ES-I3 (cell line): ENCODE results near the gene MAGI3.

Experiments
- H3K36me3 ChIP-seq: 2 replicates; pipeline ENCODE4 v1.6.1; 2013; ENCODE audit warnings: mild to moderate bottlenecking, low read length, control low read depth, moderate library complexity; ENCODE audit not compliant: insufficient read depth
- H3K4me1 ChIP-seq: 2 replicates; pipeline ENCODE4 v1.6.1; 2013; ENCODE audit warnings: mild to moderate bottlenecking, control low read depth, low read length; ENCODE audit not compliant: insufficient read depth
- H3K9ac ChIP-seq: 2 replicates; pipeline ENCODE4 v1.6.1; 2013; ENCODE audit warnings: low read depth, mild to moderate bottlenecking, low read length, moderate library complexity
- H3K9me3 ChIP-seq: 2 replicates; pipeline ENCODE4 v1.6.1; 2013; ENCODE audit warnings: mild to moderate bottlenecking, low read length, moderate library complexity; ENCODE audit not compliant: control insufficient read depth, insufficient read depth

MAGI3 gene

DNA sequence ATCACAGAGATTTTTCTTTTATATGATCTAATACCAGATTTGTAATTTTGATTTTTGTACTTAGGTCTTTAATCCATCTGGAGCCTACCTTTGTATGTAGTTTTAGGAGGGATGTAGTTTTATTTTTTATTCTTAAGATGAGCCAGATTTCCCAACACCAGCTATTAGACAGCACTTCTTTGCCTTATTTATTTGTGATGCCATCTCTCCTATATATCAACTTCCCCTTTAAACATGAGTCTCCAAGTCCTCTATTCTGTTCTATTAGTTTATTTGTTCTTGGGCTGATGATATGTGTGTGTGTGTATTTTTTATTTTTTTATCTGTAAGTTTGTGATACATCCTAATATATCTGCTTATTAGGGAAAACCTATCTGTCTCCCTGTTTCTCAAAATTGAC lies 274.8 kb downstream of the MAGI3 start:
- Histone ChIP-seq H3K4me1 (no peaks in the 10 kb centered on the region), H3K9me3 (no peaks in the 10 kb centered on the region), H3K9ac (no peak overlapping the region), H3K36me3 (no peaks in the 10 kb centered on the region)

DNA sequence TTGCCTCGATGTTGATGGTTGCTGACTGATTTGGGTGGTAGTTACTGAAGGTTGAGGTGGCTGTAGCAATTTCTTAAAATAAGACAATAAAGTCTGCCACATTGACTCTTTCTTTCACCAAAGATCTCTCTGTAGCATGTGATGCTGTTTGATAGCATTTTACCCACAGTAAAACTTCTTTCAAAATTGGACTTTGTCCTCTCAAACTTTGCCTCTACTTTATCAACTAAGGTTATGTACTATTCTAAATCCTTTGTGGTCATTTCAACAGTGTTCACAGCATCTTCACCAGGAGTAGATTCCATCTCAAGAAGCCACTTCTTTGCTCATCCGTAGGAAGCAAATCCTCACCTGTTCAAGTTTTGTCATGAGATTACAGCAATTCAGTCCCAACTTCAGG lies 275.8 kb downstream of the MAGI3 start:
- Histone ChIP-seq H3K9ac (no peak overlapping the region), H3K9me3 (no peaks in the 10 kb centered on the region), H3K36me3 (no peaks in the 10 kb centered on the region)

DNA sequence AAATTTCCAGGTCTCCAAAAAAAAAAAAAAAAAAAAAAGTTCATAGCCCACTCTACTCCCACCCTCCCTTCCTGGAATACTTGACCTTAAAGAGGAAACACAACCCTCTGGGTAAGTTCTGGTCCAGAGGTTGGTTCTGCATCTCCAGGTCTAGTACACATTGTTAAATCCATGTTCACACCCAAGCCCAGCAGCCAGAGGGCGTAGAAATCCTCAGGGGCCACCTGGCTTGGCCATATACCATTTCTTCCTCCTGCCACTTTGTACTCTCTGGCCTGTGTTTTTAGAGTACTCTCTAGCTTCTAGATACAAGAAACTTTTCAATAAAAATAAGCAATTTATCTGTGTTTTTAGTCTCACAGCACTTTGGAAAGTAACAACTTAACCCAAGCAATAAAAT lies 279.7 kb downstream of the MAGI3 start:
- no peaks in the 10 kb centered on the region for H3K9me3 ChIP-seq
- no peaks in the 10 kb centered on the region for H3K36me3 ChIP-seq
- H3K4me1 ChIP-seq = no peaks in the 10 kb centered on the region
- no peak overlapping the region for H3K9ac ChIP-seq

More for the DNA sequence above, 275.8 kb downstream of the MAGI3 start:
- H3K4me1 ChIP-seq = no peaks in the 10 kb centered on the region

DNA sequence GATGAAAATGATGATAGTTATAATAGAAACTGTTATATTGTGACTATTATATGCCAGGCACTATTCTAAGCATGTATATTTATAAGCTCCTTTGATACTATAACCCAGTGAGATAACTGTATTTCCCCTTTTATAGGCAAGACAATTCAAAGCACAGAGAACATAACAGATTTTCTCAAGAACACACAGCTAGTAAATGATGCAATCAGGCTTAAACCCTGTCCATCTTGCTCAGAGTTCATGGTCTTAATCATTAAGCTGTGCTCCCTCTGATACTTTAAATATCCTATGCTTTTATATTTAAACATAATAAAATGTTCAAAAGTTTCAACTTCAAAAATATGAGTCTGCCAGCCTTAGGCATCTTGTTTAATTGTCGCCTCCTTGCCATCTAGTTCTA lies 280.3 kb downstream of the MAGI3 start:
- H3K36me3 ChIP-seq = no peaks in the 10 kb centered on the region
- H3K4me1 ChIP-seq = no peaks in the 10 kb centered on the region
- no peak overlapping the region for H3K9ac ChIP-seq
- no peaks in the 10 kb centered on the region for H3K9me3 ChIP-seq

DNA sequence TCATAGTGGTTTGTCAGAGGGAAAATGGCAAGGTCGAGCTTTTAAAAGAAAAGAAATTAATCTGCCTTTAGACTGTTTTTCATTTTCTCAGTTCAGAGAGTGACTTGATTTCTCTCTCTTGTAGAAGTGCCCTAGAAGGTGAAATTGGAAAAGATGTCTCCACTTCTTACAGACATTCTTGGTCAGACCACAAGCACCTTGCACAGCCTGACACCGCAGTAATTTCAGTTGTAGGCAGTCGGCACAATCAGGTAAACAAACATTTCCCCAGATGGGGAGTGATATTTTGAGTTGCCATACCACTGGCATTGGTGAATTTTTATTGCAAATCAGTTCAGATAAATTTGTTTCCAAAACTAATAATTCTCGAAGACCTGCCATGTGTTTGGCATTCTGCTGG lies 282.2 kb downstream of the MAGI3 start:
- no peaks in the 10 kb centered on the region for H3K36me3 ChIP-seq
- no peaks in the 10 kb centered on the region for H3K9me3 ChIP-seq
- H3K4me1 ChIP-seq = no peaks in the 10 kb centered on the region
- H3K9ac ChIP-seq = no peak overlapping the region

DNA sequence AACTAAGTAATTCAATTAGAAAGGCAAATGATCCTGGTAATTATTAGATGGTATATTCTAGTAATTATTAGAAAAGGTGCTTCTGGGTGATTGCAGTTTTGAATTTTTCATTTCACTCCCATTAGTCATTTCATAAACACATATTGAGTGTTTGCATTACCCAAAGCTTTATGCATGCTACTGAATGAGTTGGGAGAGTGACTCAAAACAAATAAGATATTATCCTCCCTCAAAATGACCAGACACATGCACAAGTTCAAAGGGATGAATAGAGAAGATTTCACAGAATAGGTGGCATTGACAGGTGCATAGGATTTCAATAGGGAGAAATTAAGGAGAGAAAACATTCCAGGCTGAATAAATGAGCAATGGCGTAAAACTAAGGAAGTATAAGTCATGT lies 284.3 kb downstream of the MAGI3 start:
- H3K9me3 ChIP-seq = no peaks in the 10 kb centered on the region
- H3K36me3 ChIP-seq = no peaks in the 10 kb centered on the region
- H3K4me1 ChIP-seq = no peaks in the 10 kb centered on the region
- H3K9ac ChIP-seq = no peak overlapping the region

DNA sequence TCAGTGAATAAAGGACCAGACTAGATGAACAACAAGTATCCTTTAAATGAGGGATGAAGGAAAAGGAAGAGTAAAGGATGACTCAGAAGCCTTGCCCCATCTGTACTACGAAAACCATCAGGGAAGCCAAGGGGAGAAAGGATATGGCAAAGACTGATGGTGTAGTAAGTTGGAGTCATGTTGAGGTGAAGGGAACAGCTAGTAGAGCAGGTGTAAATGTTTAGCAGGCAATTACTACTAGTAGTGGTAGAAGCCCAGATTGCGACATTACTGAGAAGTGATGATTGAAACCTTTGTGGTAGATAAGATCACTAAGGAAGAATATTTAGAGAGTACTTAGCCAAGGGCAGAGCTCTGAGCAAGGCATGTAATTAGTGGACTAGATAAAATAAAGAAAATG lies 285.0 kb downstream of the MAGI3 start:
- H3K9ac ChIP-seq = no peak overlapping the region
- H3K36me3 ChIP-seq = no peaks in the 10 kb centered on the region
- H3K4me1 ChIP-seq = no peaks in the 10 kb centered on the region
- H3K9me3 ChIP-seq = no peaks in the 10 kb centered on the region

DNA sequence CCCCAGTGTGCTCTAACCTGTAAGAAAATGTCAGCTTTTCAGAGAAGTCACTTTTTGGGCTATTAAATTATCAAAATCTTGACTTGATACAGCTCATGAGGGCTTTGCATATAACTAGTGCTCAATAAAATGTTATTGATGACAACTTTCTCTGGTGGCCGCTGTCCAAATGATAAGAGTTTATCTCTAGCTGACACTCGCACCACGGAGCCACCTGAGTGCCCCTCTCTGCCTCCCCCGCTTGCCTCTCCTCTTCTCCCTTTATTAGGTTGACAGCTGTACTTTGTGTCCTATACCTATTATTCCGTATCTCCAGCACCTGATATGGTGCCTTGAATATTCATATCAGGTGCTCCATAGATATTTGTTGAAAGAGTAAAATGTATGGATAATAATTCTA lies 286.2 kb downstream of the MAGI3 start:
- Histone ChIP-seq H3K9me3 (no peaks in the 10 kb centered on the region), H3K4me1 (peaks cover 8% of the 10 kb centered on the region), H3K9ac (no peak overlapping the region), H3K36me3 (no peaks in the 10 kb centered on the region)

DNA sequence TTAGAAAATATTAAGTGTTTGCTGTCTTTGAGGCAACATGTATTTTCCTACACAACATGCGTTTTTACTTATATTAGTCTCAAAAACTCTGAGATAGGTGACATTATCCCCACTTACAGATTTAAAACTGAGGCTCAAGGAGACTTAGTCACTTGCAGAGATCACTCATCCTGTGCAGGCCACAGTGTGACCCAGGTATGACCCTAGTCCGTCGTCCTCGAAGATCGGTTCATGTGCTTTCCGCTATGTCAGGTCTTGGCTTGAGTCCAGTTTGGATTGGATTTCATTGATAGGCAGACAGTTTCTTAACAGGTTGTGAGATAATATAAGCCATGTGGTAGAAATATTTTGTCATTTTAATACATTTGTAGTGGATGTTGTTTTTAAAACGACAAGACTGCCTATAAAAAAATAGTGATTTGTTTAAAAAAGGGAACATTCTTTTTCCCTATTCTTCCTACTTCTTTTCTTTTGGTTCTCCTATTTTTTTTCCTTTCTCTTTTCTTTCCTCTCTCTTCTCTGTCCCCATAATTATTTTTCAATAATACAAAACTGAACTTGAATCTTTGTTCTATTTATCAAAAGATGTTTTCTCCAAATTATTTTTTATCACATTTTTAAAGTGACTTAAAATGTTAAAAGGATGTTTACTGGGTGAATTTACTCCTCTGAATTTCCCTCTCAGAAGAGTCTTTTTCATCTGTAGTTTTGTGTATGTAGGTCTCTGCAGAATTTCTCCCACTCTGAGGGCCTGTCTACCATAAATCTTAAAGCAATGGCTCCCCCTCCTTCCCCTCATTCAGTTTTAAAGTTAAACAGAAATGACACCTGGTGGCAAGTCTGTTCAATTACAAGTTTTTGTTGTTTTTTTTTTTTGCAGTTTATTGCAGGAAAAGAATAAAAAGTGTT lies 287.2 kb downstream of the MAGI3 start:
- H3K36me3 ChIP-seq = no peaks in the 10 kb centered on the region
- peaks cover 10% of the 10 kb centered on the region for H3K4me1 ChIP-seq
- no peak overlapping the region for H3K9ac ChIP-seq
- no peaks in the 10 kb centered on the region for H3K9me3 ChIP-seq

DNA sequence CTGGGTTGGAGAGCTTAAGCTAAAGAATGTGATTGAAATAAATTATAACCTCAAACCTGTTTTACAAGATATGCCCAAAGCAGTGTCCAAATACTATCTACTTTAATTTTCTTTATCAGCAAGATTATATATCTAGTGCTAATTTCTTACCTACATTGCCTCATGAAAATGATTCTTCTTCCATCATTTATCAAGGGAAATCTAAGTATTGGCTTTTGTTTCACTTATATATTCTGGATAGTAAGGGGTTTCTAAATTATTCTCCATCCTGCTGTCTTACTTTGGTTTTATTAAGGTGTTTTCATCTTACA lies 287.8 kb downstream of the MAGI3 start:
- Histone ChIP-seq H3K36me3 (no peaks in the 10 kb centered on the region), H3K4me1 (peaks cover 10% of the 10 kb centered on the region), H3K9me3 (no peaks in the 10 kb centered on the region), H3K9ac (no peak overlapping the region)

DNA sequence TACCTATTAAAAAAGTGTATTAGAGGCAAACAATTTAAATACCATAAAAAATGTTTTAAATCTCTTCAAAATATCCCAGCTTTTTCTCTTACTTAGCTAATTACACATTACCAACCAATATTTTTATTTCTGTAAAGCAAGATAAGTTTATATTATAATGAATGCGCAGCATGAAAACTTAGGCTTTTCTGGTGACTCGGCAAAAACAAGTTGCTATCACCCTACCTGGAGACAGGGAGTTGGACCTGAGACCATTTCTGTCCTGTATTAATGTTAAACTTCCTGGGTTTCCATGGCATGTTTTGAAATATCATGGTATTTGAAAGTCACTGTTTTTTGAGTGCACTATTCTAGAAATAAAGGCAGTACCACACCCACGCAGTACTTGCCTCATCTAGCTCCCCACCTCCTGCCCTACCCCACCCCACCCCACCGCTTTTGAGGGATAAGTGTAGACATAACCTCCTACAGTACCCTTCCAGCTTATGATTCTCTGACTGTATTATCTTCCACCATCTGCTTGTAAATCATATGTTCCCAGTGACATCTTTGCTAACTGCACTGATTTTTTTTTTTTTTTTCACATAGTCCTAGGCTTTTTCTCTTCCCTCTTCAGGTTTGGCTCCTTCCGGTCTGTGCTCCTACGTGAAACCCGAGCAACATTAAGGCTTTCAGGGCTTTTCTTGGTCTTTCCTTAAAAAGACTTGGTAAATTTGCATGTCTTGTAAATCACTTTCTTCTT lies 291.5 kb downstream of the MAGI3 start:
- peaks cover 10% of the 10 kb centered on the region for H3K4me1 ChIP-seq
- H3K36me3 ChIP-seq = no peaks in the 10 kb centered on the region
- H3K9me3 ChIP-seq = no peaks in the 10 kb centered on the region
- no peak overlapping the region for H3K9ac ChIP-seq

DNA sequence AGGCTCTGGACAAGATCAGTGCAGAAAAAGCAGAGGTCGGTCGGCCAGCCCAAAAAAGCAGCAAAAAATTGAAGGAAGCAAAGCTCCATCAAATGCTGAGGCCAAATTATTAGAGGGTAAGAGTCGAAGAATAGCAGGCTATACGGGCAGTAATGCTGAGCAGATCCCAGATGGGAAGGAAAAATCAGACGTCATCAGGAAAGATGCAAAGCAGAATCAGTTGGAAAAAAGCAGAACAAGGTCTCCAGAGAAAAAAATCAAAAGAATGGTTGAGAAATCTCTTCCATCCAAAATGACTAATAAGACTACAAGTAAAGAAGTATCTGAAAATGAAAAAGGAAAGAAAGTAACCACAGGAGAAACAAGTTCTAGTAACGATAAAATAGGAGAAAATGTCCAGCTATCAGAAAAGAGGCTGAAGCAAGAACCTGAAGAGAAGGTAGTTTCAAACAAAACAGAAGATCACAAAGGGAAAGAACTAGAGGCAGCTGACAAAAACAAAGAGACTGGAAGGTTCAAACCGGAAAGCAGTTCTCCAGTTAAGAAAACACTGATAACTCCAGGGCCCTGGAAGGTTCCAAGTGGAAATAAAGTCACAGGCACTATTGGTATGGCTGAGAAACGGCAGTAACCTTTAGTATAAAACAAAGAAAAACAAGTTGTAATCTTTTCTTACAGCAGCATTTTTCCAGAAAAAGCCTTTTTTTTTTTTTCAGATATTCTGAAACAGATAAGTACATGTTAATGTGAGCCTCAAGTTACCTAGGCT lies 293.3 kb downstream of the MAGI3 start:
- peaks cover 10% of the 10 kb centered on the region for H3K4me1 ChIP-seq
- no peaks in the 10 kb centered on the region for H3K9me3 ChIP-seq
- H3K36me3 ChIP-seq = no peaks in the 10 kb centered on the region
- no peak overlapping the region for H3K9ac ChIP-seq

DNA sequence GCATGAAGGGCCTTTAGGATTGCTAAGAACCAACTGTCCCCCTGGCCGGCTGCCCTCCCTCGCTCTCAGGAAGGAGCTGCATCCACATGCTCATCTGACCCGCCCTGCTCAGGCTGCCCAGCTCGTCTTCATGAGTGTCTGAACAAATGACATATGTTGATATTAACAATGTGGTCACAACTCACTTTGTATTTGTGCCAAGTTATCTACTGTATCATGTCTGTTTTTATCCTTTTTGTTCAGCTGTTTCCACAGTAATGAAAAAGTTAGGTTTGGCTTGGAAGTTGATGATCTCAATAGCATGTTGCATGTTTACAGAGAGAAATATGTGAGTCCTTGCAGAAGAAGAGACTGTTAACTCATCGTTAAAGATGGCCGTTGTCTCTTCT lies 293.8 kb downstream of the MAGI3 start:
- H3K4me1 ChIP-seq = peaks cover 10% of the 10 kb centered on the region

DNA sequence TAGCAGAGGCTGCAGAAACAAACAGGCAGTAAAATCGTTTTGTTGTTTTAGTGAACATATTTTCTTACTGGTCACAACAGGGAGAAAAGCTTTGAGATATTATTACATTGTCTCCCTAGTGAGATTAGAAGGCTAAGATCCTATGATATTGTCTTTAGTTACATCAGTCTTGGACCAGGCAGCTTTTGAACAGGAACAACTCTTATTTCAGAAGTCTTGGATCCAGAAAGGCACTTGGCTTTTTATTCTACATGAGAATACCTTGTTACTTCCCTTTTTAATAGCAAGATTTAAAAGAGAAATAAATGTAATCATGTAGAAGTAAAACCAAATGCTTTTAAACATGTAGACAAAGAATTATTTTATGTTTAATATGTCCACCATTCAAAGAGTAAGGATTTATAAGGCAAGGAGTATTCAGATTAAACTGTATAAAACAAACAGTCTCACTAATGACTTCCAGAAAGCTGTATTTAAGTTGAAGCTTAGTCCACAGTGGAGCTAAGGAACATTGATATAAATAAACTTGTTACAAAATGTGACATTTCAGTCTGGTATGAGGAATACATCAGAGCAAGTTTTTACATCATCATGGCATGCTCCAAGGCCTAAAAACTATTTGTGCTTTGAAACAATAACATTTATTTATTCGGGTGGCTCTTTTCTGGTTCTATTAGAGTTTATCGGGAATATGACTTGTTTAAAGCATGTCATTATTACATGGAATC lies 296.7 kb downstream of the MAGI3 start:
- peaks cover 4% of the 10 kb centered on the region for H3K9me3 ChIP-seq
- H3K9ac ChIP-seq = no peak overlapping the region
- H3K36me3 ChIP-seq = no peaks in the 10 kb centered on the region
- H3K4me1 ChIP-seq = no peaks in the 10 kb centered on the region; the same call in 1 of the 2 replicates

More for the DNA sequence above, 293.8 kb downstream of the MAGI3 start:
- H3K9ac ChIP-seq = no peak overlapping the region
- H3K36me3 ChIP-seq = no peaks in the 10 kb centered on the region
- H3K9me3 ChIP-seq = no peaks in the 10 kb centered on the region
